Left ventricle myocardium superior (tissue), 1 donor: ENCODE results near the gene STARD9. TPM values are rescaled to one million over a fixed set of nuclear protein-coding genes. Genes with fewer than 3 reads are reported as not detected.
"Not testable (repeated sequence)": the region's sequence is repeated elsewhere in the genome, so short reads cannot be mapped to it uniquely, and the experiment has no call there.

ENCODE experiments used
- ATAC-seq: fragments of 200-7000 bp; cut with Tn5 transposase; one replicate; pipeline ENCODE4 v1.9.1; 2020; ENCODE audit warnings: mild to moderate bottlenecking, moderate library complexity
- DNase-seq: peaks from one replicate; pipeline ENCODE4 v3.0.0-alpha.2; 2020
- intact Hi-C: fragments of 100-400 bp; cut with micrococcal nuclease; formaldehyde crosslinking; loops from one replicate; pipeline ENCODE4 v1.11.0; 2022
- total RNA-seq: library from RNA; stranded (reverse); fragmentation: NEBNext Ultra II Directional; extraction: Animal tissue kit (Norgen Biotek cat#: 25700); gene quantifications from one replicate; pipeline ENCODE4 v1.2.1, GENCODE V29; 2021
- donor health status: DM: no; HTN: yes; CAD: no; lungs with severe emphysema.

Gene STARD9
- total RNA-seq, 1 donor from 2014 or later: 6.9 TPM

- intact Hi-C loops: loop anchor here (10.0 kb wide), 1 partner anchor 72 kb away; no protein-coding TSS in a partner anchor
- ATAC-seq (peak; percentile 11), DNase-seq (no peak)
Measured at GRCh38 chr15:42582569-42583375, 7.4 kb downstream of the STARD9 start.

- ATAC-seq: no peak
- intact Hi-C loops: loop anchor here (10.0 kb wide), 1 partner anchor 71 kb away; no protein-coding TSS in a partner anchor
- DNase-seq: no peak
Measured at GRCh38 chr15:42584031-42584765, 8.8 kb downstream of the STARD9 start.

GRCh38 chr15:42590619-42591237 lies 15.3 kb downstream of the STARD9 start:
- intact Hi-C loops: no loop called here
- DNase-seq: no peak
- ATAC-seq: no peak

- no peak for DNase-seq
- ATAC-seq: peak; percentile 18
- intact Hi-C loops: no loop called here
Measured at GRCh38 chr15:42591238-42591934, 16.0 kb downstream of the STARD9 start.

GRCh38 chr15:42592716-42593115 lies 17.3 kb downstream of the STARD9 start:
- DNase-seq: no peak
- intact Hi-C loops: no loop called here
- ATAC-seq: peak; percentile 24

GRCh38 chr15:42593143-42593542 lies 17.7 kb downstream of the STARD9 start:
- intact Hi-C loops: no loop called here
- DNase-seq (peak; percentile 55), ATAC-seq (peak; percentile 89)

GRCh38 chr15:42594095-42594494 lies 18.7 kb downstream of the STARD9 start:
- ATAC-seq (no peak), DNase-seq (no peak)
- intact Hi-C loops: no loop called here

GRCh38 chr15:42595626-42596240 lies 20.3 kb downstream of the STARD9 start:
- intact Hi-C loops: no loop called here
- peak; percentile 63 for ATAC-seq
- DNase-seq: peak; percentile 53

GRCh38 chr15:42601316-42601715 lies 25.9 kb downstream of the STARD9 start:
- intact Hi-C loops, ATAC-seq: not testable (repeated sequence)

GRCh38 chr15:42602501-42602900 lies 27.1 kb downstream of the STARD9 start:
- intact Hi-C loops: no loop called here
- no peak for ATAC-seq
- DNase-seq: no peak

More at GRCh38 chr15:42601316-42601715, 25.9 kb downstream of the STARD9 start:
- DNase-seq: not testable (repeated sequence)

GRCh38 chr15:42603978-42604377 lies 28.6 kb downstream of the STARD9 start:
- ATAC-seq (no peak), DNase-seq (no peak)
- intact Hi-C loops: no loop called here

GRCh38 chr15:42604894-42605744 lies 29.7 kb downstream of the STARD9 start:
- ATAC-seq: peak; percentile 77
- intact Hi-C loops: no loop called here
- DNase-seq: no peak

- DNase-seq (no peak), ATAC-seq (no peak)
- intact Hi-C loops: no loop called here
Measured at GRCh38 chr15:42605796-42606195, 30.4 kb downstream of the STARD9 start.

- no peak for DNase-seq
- peak; percentile 55 for ATAC-seq
- intact Hi-C loops: no loop called here
Measured at GRCh38 chr15:42608110-42608531, 32.7 kb downstream of the STARD9 start.

- intact Hi-C loops: no loop called here
- ATAC-seq: no peak
- DNase-seq: no peak
Measured at GRCh38 chr15:42608752-42609488, 33.5 kb downstream of the STARD9 start.

- intact Hi-C loops: no loop called here
- DNase-seq (no peak), ATAC-seq (no peak)
Measured at GRCh38 chr15:42611532-42611931, 36.1 kb downstream of the STARD9 start.

GRCh38 chr15:42612367-42612912 lies 37.0 kb downstream of the STARD9 start:
- ATAC-seq: no peak
- intact Hi-C loops: no loop called here
- DNase-seq: no peak
